Ramos (cell line): ENCODE data around the gene IRGM.

Experiments used
- in situ Hi-C: fragments of 300-500 bp; cut with MboI; formaldehyde crosslinking; loops from one replicate; pipeline ENCODE4 v1.14.3; 2022; ENCODE audit warnings: low sequenced_read_pairs; ENCODE audit not compliant: unreplicated experiment

The IRGM gene

GRCh38 chr5:150879358-150879757, 33.0 kb downstream of the IRGM start:
- in situ Hi-C loops: no loop called here

DNA sequence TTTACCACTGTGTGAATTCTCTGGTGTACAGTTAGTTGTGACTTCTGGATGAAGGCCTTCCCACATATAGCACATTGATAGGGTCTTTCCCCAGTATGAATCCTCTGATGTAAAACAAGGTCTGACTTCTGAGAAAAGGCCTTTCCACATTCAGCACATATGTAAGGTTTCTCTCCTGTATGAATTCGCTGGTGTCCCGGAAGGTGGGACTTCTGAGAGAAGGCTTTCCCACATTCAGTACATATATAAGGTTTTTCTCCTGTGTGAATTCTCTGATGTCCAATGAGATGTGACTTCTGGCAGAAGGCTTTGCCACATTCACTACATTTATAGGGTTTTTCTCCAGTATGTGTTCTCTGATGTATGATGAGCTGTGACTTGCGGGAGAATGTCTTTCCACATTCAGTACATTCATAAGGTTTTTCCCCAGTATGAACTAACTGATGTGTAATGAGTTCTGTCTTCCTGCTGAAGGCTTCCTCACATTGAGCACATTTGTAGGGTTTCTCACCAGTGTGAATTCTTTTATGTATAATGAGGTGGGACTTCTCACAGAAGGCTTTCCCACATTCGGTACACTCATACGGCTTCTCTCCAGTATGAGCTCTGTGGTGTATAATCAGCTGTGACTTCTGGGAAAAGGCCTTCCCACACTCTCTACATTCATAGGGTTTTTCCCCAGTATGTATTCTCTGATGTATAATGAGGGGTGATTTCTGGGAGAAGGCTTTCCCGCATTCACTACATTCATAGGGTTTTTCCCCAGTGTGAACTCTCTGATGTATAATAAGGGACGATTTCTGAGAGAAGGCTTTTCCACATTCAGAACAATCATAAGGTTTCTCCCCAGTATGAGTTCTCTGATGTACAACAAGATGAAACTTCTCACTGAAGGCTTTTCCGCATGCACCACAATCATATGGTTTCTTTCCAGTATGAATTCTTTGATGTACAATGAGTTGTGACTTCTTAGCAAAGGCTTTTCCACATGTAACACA, 49.4 kb downstream of the IRGM start:
- in situ Hi-C loops: no loop called here
